ENCODE data around the gene CPA3. TPM values are rescaled to one million over a fixed set of nuclear protein-coding genes. Genes with fewer than 3 reads are reported as not detected.

Gene CPA3
- total RNA-seq, 2 donors from 2014 or later: 2.6 to 8.1 TPM

GRCh38 chr3:148829926-148830325 is 35.2 kb upstream of the CPA3 start:
- Histone ChIP-seq H3K4me1 (replicated peaks) (no peaks in the 10 kb centered on the region), H3K27ac (no peak overlapping the region), H3K9me3 (no peaks in the 10 kb centered on the region), H3K36me3 (no peaks in the 10 kb centered on the region), H3K27me3 (replicated peaks; ENCODE audit: insufficient read depth) (no peaks in the 10 kb centered on the region), H3K4me3 (no peak overlapping the region)
- DNase-seq (ENCODE audit: low spot score): no peak
- no peak for TF ChIP-seq CTCF (IDR thresholded peaks at IDR 0.05)
- TF ChIP-seq POLR2AphosphoS5 (IDR thresholded peaks at IDR 0.05): no peak
- TF ChIP-seq POLR2A (IDR thresholded peaks at IDR 0.05): no peak
- 95% methylated on average over 3 of the region's 3 CpGs for WGBS
- intact Hi-C loops (cut with DNase I): no loop called here

GRCh38 chr3:148833223-148833622 is 31.9 kb upstream of the CPA3 start:
- DNase-seq (ENCODE audit: low spot score): no peak
- TF ChIP-seq POLR2A (IDR thresholded peaks at IDR 0.05) (no peak), CTCF (IDR thresholded peaks at IDR 0.05) (no peak), POLR2AphosphoS5 (IDR thresholded peaks at IDR 0.05) (no peak)
- intact Hi-C loops (cut with DNase I): no loop called here
- Histone ChIP-seq H3K27me3 (replicated peaks; ENCODE audit: insufficient read depth) (no peaks in the 10 kb centered on the region), H3K4me3 (no peak overlapping the region), H3K4me1 (replicated peaks) (no peaks in the 10 kb centered on the region), H3K36me3 (no peaks in the 10 kb centered on the region), H3K27ac (no peak overlapping the region), H3K9me3 (no peaks in the 10 kb centered on the region)
- WGBS: 91% methylated on average over 3 of the region's 3 CpGs

- no peak overlapping the region for H3K4me3 ChIP-seq
- no peaks in the 10 kb centered on the region for H3K9me3 ChIP-seq
- no peak for DNase-seq (ENCODE audit: low spot score)
- intact Hi-C loops (cut with DNase I): no loop called here
- no peaks in the 10 kb centered on the region for H3K36me3 ChIP-seq
- no peak for TF ChIP-seq POLR2AphosphoS5 (IDR thresholded peaks at IDR 0.05)
- TF ChIP-seq POLR2A (IDR thresholded peaks at IDR 0.05): no peak
- TF ChIP-seq CTCF (IDR thresholded peaks at IDR 0.05): no peak
- H3K4me1 ChIP-seq (replicated peaks): no peaks in the 10 kb centered on the region
- H3K27ac ChIP-seq: no peak overlapping the region
- H3K27me3 ChIP-seq (replicated peaks; ENCODE audit: insufficient read depth): no peaks in the 10 kb centered on the region
Measured at GRCh38 chr3:148839805-148840204, 25.3 kb upstream of the CPA3 start.

- no peak overlapping the region for H3K4me3 ChIP-seq
- intact Hi-C loops (cut with DNase I): no loop called here
- H3K27ac ChIP-seq: no peak overlapping the region
- TF ChIP-seq POLR2AphosphoS5 (IDR thresholded peaks at IDR 0.05): no peak
- TF ChIP-seq CTCF (IDR thresholded peaks at IDR 0.05): no peak
- no peak for TF ChIP-seq POLR2A (IDR thresholded peaks at IDR 0.05)
- DNase-seq (ENCODE audit: low spot score): no peak
- WGBS: 77% methylated on average over 4 of the region's 4 CpGs
- no peaks in the 10 kb centered on the region for H3K9me3 ChIP-seq
- H3K4me1 ChIP-seq (replicated peaks): no peaks in the 10 kb centered on the region
- H3K36me3 ChIP-seq: no peaks in the 10 kb centered on the region
- no peaks in the 10 kb centered on the region for H3K27me3 ChIP-seq (replicated peaks; ENCODE audit: insufficient read depth)
Measured at GRCh38 chr3:148840451-148840850, 24.6 kb upstream of the CPA3 start.

- intact Hi-C loops (cut with DNase I): no loop called here
- WGBS: 88% methylated on average over 2 of the region's 2 CpGs
- DNase-seq (ENCODE audit: low spot score): no peak
- no peaks in the 10 kb centered on the region for H3K9me3 ChIP-seq
- no peak overlapping the region for H3K4me3 ChIP-seq
- TF ChIP-seq POLR2A (IDR thresholded peaks at IDR 0.05): no peak
- no peak for TF ChIP-seq CTCF (IDR thresholded peaks at IDR 0.05)
- no peak overlapping the region for H3K27ac ChIP-seq
- H3K36me3 ChIP-seq: no peaks in the 10 kb centered on the region
- no peaks in the 10 kb centered on the region for H3K4me1 ChIP-seq (replicated peaks)
- no peaks in the 10 kb centered on the region for H3K27me3 ChIP-seq (replicated peaks; ENCODE audit: insufficient read depth)
Measured at GRCh38 chr3:148845756-148846395, 19.2 kb upstream of the CPA3 start.
